GF-D8 (cell line): ENCODE results near the gene COPZ2.
"Not testable (repeated sequence)": the region's sequence is repeated elsewhere in the genome, so short reads cannot be mapped to it uniquely, and the experiment has no call there.

Experiments
- DNase-seq: peaks from one replicate; lab custom pipeline; 2025; lab: John Stamatoyannopoulos, UW

Gene COPZ2, protein sequence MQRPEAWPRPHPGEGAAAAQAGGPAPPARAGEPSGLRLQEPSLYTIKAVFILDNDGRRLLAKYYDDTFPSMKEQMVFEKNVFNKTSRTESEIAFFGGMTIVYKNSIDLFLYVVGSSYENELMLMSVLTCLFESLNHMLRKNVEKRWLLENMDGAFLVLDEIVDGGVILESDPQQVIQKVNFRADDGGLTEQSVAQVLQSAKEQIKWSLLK

DNA sequence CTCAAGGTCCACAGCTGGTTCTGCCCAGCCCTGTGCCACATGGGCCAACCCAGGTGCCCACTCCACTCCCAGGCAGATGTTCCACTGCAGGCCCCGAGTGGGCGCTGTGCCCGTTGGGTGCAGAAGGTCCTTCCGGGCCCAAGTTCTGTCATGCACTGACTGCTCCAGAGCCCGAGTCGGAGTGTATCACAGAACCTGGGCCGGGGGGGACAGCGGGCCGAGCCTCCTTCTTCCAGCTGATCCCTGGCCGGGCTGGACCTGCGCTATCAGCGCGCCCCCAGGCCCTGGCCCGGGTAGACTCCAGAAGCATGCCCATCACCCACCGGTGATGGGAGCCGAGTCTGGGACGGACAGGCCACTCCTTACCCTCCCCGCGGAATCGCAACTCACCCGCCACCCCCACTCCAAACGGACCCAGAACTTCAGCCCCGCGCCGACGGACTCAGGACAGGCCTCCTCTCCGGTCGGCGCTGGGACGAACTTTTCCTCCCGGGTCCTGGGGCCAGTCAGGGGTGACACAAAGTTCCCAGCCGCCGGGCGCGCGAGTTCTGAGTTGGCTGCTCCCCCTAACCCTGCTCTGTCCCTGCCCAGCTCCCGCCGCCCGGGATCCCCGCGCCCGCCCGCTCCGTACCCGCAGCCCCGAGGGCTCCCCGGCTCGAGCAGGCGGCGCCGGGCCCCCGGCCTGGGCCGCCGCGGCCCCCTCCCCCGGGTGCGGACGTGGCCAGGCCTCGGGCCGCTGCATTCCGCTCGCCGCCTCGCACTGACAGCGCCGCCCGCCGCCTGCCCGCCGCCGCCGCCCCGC is at the start of gene COPZ2:
Gene COPZ2 (minus strand): TSS at position 762 of the 802 bp plus-strand sequence. CDS start 20 bp downstream, at position 742.
- peak; percentile 18 for DNase-seq

DNA sequence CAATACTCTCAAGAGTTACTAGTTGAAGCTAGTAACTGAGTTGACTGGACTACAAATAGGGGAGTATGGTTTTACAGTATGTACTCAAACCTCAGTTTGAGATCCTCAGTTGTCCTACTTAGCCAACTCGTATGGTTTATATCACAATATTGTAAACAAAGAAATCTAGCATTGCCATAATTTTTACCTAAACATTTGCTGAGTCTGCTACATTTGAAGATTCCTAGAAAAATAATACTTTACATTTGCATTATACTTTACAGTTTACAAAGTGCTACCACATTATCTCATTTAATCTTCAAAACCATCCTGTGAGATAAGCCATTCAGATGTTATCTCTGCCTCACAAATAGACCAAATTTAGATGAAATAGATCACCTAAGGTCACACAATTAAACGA is 47.3 kb upstream of the COPZ2 start:
- no peak for DNase-seq

DNA sequence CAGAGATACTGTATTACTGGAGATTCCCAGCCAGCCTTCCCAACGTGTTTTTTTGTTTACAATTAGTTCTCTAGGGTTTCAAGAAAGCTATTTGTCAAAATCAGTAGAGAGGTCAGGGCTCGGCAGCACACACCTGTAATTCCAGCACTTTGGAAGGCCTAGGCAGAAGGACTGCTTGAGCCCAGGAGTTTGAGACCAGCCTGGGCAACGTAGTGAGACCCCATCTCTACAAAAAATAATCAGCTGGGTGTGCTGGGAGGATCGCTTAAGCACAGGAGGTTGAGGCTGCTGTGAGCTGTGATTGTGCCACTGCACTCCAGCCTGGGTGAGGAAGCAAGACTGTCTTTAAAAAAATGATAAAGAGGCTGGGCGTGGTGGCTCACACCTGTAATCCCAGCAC is 44.3 kb upstream of the COPZ2 start:
- no peak for DNase-seq

DNA sequence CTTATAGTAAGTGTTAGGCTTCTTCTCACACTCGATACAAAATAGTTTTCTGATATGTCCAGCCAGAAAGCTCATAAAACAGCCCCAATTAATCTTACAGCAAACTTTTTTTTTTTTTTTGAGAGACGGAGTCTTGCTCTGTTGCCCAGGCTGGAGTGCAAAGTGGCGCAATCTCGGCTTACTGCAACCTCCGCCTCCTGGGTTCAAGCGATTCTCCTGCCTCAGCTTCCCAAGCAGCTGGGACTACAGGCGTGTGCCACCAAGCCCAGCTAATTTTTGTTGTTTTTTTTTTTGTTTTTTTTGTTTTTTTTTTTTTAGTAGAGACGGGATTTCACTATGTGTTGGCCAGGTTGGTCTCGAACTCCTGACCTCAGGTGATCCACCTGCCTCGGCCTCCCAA is 39.6 kb upstream of the COPZ2 start:
- DNase-seq, result not testable (repeated sequence)

DNA sequence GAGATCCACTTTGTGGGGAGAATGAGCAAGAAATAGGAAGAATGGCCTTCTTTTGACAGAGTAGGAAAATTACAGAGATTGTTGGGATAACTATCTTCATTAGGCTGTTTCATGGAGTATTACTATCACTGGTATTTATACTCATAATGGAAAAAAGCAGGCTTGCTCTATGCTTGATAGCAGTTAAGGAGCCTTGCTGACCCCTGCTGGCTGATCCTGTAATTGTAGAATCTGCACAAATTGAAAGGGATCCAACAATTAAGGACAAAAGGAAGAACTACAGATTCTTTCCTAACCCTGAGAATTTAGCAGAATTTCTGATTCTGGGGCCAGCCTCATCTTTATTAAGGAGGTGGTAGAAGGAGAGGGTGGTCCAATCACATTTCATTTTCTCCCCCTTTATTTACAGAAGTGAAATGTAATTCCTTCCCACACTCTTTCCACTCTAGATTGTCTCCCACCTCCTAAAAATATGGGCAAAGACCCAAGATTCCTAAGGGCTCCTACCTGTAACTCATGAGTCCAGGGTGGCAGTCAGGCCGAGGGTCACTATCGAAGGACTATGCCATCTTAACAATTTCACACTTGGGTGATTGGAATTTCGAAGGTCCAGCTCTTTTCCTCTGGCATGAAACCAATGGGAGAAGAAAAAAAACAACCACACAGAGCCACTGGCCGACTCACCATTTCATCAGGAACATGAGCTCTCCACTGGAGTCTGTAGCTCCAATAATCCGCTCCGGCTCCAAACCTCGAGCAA is 36.9 kb upstream of the COPZ2 start:
- peak; percentile 32 for DNase-seq

DNA sequence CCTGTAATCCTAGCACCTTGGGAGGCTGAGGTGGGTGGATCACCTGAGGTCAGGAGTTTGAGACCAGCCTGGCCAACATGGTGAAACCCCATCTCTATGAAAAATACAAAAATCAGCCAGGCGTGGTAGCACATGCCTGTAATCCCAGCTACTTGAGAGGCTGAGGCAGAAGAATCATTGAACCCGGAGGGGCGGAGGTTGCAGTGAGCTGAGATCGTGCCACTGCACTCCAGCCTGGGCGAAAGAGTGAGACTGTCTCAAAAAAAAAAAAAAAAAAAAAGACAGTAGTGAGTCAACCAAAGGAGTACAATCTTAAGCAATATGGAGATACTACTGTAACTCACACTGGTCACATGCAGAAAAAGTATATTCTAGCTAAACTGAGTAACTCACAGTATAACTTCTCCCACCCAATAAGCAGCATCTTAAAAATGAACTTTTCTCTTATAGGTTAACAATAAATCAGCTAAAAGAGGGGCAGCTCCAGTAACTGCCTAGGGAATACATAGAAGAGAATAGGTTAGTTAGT is 36.0 kb upstream of the COPZ2 start:
- not testable (repeated sequence) for DNase-seq

DNA sequence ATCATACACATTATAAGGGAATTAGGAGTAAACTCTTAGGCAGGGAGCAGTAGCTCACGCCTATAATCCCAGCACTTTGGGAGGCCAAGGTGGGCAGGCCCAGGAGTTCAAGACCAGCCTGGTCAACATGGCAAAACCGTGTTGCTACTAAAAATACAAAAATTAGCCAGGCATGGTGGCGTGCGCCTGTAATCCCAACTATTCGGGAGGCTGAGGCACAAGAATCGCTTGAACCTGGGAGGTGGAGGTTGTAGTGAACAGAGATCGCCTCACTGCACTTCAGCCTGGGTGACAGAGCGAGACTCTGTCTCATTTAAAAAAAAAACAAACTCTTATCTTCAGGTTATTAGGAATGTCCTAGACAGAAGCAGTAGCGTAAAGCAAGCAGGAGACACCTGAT is 35.2 kb upstream of the COPZ2 start:
- DNase-seq, result not testable (repeated sequence)

DNA sequence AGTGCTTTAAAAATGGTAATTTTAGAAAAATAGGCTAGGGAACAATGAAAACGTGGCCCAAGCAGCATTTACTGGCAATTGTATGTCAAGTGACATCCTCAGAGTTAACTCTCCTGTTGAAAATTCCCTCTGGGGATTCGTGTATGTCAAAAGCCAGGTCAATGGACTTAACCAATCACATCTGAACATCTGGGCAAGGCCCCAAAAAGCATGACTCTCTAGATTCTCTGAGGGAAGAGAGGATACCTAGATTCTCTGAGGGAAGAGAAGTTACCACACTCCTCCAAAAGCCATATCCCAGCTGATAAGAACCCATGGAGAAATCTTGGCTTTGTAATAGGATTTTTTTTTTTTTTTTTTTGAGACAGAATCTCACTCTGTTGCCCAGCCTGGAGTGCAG is 34.1 kb upstream of the COPZ2 start:
- DNase-seq, result no peak

DNA sequence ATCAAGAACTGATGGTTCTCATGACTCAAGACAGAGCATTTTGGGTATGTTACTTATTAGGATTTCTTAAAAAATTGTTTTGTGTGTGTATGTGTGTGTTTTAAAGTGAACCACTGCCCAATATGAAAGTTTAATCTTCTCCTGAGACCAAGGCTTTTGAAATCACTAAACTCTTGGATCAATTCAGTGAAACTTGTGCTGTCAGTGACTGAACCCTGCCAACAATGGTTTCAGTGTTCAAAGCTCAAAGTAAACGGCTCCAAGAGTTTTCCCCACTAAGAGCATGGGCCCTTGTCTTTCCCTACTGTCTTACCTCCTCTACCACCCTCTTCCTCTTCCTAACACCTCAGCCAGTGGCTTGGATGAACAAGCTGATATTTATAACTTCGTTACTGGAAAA is 32.6 kb upstream of the COPZ2 start:
- DNase-seq, result no peak

DNA sequence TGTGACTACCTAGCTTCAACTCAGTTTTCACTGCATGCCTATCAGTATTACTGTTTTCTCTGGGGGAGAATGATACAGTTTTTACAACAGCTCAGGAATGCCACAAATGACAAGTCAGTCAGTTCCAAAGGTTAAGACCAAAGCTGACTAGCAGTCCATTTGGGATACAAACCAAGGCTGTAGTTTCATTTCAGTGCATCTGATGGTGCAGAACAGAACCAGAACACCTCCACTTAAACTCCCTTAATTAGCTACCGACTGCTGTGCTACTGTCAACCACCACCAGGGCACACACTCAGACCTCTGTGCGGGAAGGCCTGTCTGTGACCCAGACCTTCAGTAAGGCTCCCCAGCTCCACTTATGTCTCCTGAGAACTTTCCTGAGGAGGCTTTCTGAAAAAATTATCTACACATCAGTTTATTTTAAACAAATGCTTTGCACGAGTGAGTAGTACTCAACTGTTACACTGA is 30.9 kb upstream of the COPZ2 start:
- no peak for DNase-seq

DNA sequence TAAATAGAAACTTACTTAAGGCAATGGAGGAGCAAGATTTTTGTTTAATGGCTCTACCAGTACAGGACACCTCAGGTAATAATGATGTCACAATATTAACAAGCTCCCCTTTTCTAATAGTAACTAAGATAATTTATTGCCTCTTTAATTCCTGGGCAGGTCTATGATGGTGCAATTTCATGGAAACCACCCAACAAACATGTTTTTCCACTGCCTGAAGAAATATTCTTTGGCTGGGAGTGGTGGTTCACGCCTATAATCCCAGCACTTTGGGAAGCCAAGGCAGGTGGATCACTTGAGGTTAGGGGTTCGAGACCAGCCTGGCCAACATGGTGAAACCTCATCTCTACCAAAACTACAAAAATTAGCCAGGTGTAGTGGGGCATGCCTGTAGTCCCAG is 30.2 kb upstream of the COPZ2 start:
- DNase-seq, result not testable (repeated sequence)

DNA sequence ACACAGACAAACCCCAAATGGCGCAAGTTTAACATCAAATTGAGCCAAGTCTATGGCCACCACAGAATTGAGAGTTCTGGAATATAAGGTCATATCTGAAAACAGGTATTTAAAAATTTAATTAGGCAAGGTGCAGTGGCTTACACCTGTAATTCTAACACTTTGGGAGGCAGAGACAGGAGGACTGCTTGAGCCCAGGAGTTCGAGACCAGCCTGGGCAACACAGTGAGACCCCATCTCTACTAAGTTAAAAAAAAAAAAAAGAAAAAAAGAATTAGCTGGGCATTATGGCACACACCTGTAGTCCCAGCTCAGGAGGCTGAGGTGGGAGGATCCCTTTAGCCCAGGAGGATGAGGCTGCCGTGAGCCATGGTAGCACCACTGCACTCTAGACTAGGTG is 29.6 kb upstream of the COPZ2 start:
- no peak for DNase-seq

DNA sequence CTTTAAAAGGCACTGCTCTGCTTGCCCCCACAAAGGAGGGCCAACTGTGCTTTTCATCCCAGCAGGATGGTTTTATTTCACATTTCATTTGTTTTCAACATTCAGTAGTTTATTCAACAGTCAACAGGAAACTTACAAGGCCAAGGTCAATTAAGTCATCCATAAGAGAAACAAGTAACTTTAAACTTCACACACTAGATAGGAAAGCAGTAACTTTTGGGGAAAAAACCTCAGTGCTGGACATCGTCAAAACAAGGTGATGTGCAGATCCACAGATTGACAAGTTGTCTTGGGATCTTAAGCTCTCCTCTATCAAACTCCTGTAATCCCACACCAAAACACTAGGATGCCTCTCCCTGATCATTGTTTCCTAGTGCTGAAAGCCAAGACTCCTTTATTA is 29.1 kb upstream of the COPZ2 start:
- no peak for DNase-seq

DNA sequence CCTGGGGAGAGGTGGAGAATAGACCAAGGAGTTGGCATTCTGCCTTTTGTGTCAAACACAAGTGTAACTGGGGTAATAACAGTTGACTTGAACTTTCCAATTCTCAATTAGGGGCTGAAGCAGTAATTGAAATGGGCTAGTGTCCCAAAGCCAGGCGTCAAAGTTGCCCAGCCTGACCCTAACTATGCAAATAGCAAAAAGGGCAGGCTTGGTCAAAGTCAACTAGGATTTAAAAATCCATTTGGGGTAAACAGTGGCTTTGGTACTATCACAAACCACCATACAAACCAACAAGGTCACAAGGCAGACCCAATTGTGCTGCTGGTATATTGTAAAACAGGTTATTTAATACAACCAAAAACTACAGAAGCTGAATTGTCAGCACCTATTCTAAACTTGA is 28.6 kb upstream of the COPZ2 start:
- DNase-seq, result no peak

DNA sequence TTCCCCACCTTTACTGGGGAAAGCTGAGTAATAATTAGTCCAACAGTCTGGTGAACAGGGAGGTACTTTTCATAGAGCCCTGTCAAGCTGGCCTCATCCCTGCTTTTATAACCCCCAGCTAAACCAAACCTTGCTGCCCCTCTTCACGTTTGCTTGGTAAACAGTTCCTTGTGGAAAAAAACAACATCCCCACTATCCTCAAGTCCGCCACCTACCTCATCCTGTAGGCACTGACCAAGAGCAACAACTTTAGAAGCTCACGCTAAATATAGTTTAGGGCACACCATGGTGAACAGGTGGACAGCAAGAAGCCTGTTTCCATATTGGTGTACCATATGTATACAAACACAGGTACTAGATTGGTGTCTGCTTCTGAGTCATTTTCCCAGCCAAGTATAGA is 27.0 kb upstream of the COPZ2 start:
- DNase-seq, result no peak

DNA sequence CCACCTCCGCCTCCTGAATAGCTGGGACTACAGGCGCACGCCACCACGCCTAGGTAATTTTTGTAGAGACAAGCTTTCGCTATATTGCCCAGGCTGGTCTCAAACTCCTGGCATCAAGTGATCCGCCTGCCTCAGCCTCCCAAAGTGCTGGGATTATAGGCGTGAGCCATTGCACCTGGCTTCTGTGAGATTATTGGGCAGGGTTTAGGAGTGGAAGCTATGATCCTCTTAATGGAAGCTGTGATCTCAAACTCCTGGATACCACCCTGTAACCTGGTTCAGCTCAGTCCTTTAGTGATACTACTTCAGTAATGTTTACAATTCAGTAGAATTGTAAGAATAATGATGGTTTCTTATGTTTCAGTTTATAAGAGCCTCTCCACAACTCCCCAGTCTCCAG is 24.7 kb upstream of the COPZ2 start:
- DNase-seq, result no peak

DNA sequence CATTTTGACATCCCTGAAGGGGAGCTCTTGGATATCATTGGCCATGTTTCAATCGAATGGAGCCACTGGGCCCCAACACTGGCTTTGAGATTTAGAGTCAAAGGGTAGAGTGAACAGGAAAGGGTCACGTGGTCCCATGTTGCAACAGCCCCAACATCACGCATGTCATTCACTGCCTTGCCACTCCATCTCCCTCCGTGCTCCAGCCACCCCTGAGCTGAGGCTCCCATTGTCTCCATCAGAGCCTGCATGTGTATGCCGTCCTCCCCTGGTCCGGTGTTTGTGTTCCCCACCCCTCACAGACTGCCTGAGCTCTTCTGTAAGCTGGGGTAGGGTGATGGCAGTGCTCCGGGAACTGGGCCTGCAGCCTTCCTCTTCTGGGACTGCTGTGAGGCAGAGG is 22.7 kb upstream of the COPZ2 start:
- DNase-seq, result no peak

DNA sequence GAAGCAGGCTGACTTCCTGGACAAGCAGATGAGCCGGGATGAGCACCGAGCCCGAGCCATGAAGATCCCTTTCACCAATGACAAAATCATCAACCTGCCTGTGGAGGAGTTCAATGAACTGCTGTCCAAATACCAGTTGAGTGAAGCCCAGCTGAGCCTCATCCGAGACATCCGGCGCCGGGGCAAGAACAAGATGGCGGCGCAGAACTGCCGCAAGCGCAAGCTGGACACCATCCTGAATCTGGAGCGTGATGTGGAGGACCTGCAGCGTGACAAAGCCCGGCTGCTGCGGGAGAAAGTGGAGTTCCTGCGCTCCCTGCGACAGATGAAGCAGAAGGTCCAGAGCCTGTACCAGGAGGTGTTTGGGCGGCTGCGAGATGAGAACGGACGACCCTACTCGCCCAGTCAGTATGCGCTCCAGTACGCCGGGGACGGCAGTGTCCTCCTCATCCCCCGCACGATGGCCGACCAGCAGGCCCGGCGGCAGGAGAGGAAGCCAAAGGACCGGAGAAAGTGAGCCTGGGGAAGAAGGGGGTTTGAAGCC is 21.6 kb upstream of the COPZ2 start:
- no peak for DNase-seq

DNA sequence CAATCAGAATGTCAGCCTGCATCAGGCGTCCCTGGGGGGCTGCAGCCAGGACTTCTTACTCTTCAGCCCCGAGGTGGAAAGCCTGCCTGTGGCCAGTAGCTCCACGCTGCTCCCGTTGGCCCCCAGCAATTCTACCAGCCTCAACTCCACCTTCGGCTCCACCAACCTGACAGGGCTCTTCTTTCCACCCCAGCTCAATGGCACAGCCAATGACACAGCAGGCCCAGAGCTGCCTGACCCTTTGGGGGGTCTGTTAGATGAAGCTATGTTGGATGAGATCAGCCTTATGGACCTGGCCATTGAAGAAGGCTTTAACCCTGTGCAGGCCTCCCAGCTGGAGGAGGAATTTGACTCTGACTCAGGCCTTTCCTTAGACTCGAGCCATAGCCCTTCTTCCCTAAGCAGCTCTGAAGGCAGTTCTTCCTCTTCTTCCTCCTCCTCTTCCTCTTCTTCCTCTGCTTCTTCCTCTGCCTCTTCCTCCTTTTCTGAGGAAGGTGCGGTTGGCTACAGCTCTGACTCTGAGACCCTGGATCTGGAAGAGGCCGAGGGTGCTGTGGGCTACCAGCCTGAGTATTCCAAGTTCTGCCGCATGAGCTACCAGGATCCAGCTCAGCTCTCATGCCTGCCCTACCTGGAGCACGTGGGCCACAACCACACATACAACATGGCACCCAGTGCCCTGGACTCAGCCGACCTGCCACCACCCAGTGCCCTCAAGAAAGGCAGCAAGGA is 21.0 kb upstream of the COPZ2 start:
- DNase-seq, result no peak

DNA sequence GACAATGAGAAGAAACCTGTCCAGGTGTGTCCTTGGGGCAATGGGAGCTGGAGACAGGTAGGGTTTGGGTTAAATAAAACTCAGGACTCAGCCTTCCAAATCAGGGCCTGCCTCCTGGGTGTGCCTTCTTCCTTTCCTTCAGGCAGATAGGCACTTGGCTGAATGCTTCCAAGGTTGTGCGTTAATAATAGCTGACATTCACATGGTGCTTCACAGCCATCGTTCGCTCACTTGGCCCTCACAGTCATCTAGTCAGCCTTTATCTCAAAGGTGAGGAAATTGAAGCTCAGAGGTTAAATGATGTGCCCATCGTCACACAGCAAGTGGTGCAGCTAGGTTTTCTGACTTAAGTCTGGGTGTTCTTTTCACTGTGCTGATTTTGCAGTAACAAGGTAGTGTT is 20.0 kb upstream of the COPZ2 start:
- no peak for DNase-seq

DNA sequence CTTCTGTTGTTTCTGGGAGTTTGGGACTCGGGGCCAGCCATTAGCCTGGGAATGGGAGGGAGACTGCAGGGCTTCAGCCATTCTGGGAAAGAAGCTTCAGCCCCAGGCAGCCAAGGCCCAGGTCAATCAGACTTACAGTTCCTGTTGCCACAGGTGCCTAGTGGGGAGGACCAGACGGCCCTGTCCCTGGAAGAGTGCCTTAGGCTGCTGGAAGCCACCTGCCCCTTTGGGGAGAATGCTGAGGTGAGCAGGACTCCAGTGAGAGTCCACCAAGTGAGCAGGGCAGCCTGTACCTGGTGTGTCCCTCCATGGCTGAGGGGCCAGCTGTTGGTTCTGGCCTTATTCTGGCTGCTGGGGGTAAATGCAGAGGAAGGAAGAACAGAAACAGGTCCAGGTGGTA is 19.3 kb upstream of the COPZ2 start:
- no peak for DNase-seq
